Ascending aorta (tissue), 2 donors: ENCODE results near the gene KDM2A. TPM values are rescaled to one million over a fixed set of nuclear protein-coding genes. Genes with fewer than 3 reads are reported as not detected.
A peak's percentile ranks its signal among the peaks of the same experiment; 100 is the strongest.

Experiments used
- DNase-seq, 2 donors: peaks; one replicate each; pipeline ENCODE4 v3.0.0-alpha.2; 2019; ENCODE audit warnings: low spot score in 2 of 2
- H3K27ac ChIP-seq, 2 donors: fragments of 200-600 bp; sonication (generic); one replicate each; pipeline ENCODE4 v1.5.1; 2016 to 2017; ENCODE audit warnings: mild to moderate bottlenecking in 1 of 2
- H3K27me3 ChIP-seq: fragments of 200-600 bp; sonication (generic); one replicate; pipeline ENCODE4 v1.5.1; 2017
- H3K36me3 ChIP-seq, 2 donors: fragments of 200-600 bp; sonication (generic); one replicate each; pipeline ENCODE4 v1.5.1; 2016
- H3K4me1 ChIP-seq, 2 donors: fragments of 200-600 bp; sonication (generic); one replicate each; pipeline ENCODE4 v1.5.1; 2016 to 2017; ENCODE audit warnings: mild to moderate bottlenecking in 1 of 2
- H3K4me3 ChIP-seq, 2 donors: fragments of 200-600 bp; sonication (generic); one replicate each; pipeline ENCODE4 v1.5.1; 2016 to 2017; ENCODE audit warnings: mild to moderate bottlenecking in 1 of 2
- H3K9me3 ChIP-seq, 2 donors: fragments of 200-600 bp; sonication (generic); one replicate each; pipeline ENCODE4 v1.5.1; 2016
- intact Hi-C: fragments of 100-400 bp; cut with DNase I; formaldehyde crosslinking; loops from one replicate; pipeline ENCODE4 v1.15.1; 2023
- total RNA-seq: library from RNA; depleted of rRNA; stranded (reverse); fragments of >200 nt; gene quantifications from one replicate; pipeline ENCODE4 v1.1.0, GENCODE V29; 2016
- TF ChIP-seq, protein P1 (sequence below), 3 experiments: fragments of 200-600 bp in 2 of 3; fragments of 450-650 bp in 1 of 3; sonication (generic) in 2 of 3; IDR thresholded peaks; one replicate each; pipeline ENCODE4 v1.5.1; 2016 to 2019; ENCODE audit warnings: antibody characterized with exemption in 3 of 3, mild to moderate bottlenecking in 1 of 3, moderate library complexity in 1 of 3

KDM2A gene
- 129 TPM for total RNA-seq

DNA sequence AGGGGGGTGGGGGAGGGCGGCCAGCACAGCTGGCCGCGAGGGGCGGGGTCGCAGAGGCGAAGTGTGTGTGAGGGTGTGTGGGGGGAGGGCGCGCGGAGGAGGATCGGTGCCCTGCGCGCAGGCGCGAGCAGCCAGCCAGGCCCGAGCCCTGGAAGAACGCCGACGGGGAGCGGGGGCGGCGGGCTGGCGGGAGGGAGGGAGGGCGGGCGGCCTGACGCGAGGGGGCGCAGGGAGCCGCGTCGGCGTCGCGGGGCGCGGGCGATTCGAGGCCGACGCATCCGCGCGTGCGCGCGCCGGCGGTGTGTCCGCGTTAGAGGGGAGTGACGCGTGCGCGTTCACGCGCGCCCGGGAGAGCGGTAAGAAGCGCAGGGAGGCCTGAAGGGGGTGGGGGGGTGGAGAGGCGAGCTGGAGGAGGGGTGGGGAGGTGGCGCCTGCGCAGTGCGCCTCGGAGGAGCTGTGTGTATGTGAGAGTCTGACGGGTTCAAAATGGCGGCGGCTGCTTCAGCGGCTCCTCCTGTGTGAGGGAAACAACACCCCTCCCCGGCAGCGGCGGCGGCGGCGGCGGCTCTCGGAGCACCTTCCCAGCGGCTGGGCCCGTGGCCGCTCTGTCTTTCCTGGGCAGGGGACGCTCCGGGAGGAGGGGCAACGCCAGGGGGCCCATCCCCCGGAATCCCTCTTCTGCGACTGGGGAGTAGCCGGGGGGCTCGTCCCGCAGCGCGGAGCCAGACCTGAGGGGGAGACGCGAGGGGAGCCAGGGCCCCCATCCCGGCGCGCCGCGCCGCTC, at the start of gene KDM2A:
Gene KDM2A, plus strand, starts transcription at position 463 of the 784 bp plus-strand sequence. CDS start 2,054 bp downstream, outside the sequence.
- H3K27ac ChIP-seq: peak within 1 kb of the TSS; percentile 96 to 100
- H3K36me3 ChIP-seq: no peaks in the 10 kb centered on the region
- H3K27me3 ChIP-seq: no peaks in the 10 kb centered on the region
- intact Hi-C loops: loop anchor here (2.0 to 10.0 kb wide), 6 partner anchors 62 to 386 kb away; partner anchors contain the start of genes CDK2AP2, LRFN4, PC and PITPNM1
- H3K4me3 ChIP-seq: peak within 1 kb of the TSS; percentile 99 to 100
- no peaks in the 10 kb centered on the region for H3K9me3 ChIP-seq
- peak; percentile 96 to 100 for DNase-seq
- peaks cover 5 to 20% of the 10 kb centered on the region in 2 donors for H3K4me1 ChIP-seq
- TF ChIP-seq, protein P1, sequence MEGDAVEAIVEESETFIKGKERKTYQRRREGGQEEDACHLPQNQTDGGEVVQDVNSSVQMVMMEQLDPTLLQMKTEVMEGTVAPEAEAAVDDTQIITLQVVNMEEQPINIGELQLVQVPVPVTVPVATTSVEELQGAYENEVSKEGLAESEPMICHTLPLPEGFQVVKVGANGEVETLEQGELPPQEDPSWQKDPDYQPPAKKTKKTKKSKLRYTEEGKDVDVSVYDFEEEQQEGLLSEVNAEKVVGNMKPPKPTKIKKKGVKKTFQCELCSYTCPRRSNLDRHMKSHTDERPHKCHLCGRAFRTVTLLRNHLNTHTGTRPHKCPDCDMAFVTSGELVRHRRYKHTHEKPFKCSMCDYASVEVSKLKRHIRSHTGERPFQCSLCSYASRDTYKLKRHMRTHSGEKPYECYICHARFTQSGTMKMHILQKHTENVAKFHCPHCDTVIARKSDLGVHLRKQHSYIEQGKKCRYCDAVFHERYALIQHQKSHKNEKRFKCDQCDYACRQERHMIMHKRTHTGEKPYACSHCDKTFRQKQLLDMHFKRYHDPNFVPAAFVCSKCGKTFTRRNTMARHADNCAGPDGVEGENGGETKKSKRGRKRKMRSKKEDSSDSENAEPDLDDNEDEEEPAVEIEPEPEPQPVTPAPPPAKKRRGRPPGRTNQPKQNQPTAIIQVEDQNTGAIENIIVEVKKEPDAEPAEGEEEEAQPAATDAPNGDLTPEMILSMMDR (IDR thresholded peaks at IDR 0.05): no peak

DNA sequence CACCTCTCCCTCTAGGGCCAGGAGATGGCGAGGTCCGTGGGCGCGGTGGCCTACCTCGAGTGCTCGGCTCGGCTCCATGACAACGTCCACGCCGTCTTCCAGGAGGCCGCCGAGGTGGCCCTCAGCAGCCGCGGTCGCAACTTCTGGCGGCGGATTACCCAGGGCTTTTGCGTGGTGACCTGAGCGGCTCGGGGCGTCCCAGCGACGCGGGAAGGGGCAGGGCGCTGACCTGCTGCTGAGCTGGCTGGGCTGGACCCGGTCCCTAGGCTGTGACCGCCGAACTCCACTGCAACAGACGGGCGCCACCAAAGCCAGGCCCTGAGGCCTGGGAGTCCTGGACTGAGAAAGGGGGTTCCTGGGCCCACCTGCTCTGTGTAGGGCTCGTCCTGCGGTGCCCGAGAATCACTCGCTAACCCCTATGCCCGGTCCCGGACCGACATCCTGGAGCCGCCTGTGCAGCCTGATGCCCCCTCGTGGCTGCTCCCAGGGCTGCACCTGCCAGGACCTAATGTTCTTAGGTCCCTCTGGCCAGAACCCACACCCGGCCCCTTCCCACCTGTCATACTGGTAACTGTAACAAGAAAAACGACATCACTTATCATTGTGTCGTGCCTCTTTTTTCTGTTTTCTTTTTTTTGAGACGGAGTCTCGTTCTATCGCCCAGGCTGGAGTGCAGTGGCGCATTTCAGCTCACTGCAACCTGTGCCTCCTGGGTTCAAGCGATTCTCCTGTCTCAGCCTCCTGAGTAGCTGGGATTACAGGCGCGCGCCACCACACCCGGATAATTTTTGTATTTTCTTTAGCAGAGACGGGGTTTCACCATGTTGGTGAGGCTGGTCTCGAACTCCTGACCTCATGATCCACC, 47.4 kb upstream of the KDM2A start:
- intact Hi-C loops: no loop called here
- Histone ChIP-seq H3K27me3 (no peaks in the 10 kb centered on the region), H3K27ac (no peak overlapping the region), H3K4me1 (no peaks in the 10 kb centered on the region), H3K36me3 (no peaks in the 10 kb centered on the region), H3K4me3 (peak overlapping the region in 1 of 2 donors; percentile 33), H3K9me3 (no peaks in the 10 kb centered on the region)
- TF ChIP-seq, protein P1 (IDR thresholded peaks at IDR 0.05): peak; percentile 72 to 89 (median 84)
- DNase-seq: peak; percentile 20 to 86

DNA sequence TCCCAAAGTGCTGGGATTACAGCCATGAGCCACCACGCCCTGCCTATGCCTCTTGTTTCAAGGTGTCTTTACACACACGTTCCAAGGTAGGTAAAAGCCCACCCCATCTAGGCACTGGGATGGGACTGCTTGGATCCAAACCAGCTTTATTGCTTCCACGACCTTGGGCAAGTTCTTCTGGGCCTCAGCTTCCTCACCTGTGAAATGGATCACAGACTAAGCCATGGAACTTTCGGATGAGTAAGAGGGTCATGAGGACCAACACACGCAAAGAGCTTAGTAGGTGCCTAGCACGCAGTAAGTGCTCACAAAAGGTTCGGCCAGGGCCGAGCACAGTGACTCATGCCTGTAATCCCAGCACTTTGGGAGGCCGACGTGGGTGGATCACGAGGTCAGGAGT, 46.8 kb upstream of the KDM2A start:
- Histone ChIP-seq H3K27ac (no peak overlapping the region), H3K9me3 (no peaks in the 10 kb centered on the region), H3K36me3 (no peaks in the 10 kb centered on the region), H3K4me3 (no peak overlapping the region), H3K27me3 (no peaks in the 10 kb centered on the region), H3K4me1 (no peaks in the 10 kb centered on the region)
- TF ChIP-seq, protein P1 (IDR thresholded peaks at IDR 0.05): no peak
- DNase-seq: no peak
- intact Hi-C loops: no loop called here

DNA sequence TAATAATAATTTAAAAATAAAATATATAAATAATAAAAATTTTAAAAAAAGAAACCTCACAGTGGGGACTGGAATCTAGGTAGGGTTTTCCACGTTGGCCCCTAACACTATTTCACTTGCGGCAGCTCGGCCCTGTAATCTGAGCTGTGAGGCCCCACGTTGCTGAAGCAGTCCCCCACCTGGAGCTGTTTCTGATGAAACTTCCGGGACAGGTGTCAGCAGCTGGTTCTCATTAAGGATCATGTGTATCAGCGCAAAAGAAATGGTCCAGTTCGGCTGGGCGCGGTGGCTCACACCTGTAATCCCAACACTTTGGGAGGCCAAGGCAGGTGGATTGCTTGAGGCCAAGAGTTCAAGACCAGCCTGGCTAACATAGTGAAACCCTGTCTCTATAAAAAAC, 45.2 kb upstream of the KDM2A start:
- Histone ChIP-seq H3K4me1 (no peaks in the 10 kb centered on the region), H3K9me3 (no peaks in the 10 kb centered on the region), H3K27me3 (no peaks in the 10 kb centered on the region), H3K4me3 (no peak overlapping the region), H3K36me3 (no peaks in the 10 kb centered on the region), H3K27ac (no peak overlapping the region)
- DNase-seq: no peak
- TF ChIP-seq, protein P1 (IDR thresholded peaks at IDR 0.05): no peak
- intact Hi-C loops: loop anchor here (2.0 kb wide), 1 partner anchor 247 kb away; no protein-coding TSS in a partner anchor

DNA sequence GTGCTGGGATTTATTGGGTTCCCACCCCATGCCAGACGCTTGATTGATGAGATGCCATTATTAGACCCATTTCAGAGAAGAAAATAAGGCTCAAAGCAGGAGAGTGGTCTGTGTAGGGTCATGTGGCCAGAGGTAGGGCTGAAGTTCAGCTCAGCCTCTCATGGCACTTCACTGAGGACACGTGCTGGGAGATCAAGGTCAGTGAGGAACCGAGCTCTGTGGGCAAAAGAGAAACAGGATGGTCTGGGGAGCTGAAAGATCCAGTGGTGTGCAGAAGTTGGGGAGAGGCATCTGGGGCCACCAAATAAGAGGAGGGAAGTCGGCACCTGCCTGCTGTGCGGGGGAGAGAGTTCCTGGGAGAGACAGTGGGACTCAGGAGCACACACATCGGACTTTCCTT, 42.9 kb upstream of the KDM2A start:
- H3K9me3 ChIP-seq: no peaks in the 10 kb centered on the region
- no peak overlapping the region for H3K27ac ChIP-seq
- intact Hi-C loops: no loop called here
- no peaks in the 10 kb centered on the region for H3K36me3 ChIP-seq
- no peaks in the 10 kb centered on the region for H3K4me1 ChIP-seq
- TF ChIP-seq, protein P1 (IDR thresholded peaks at IDR 0.05): no peak
- no peaks in the 10 kb centered on the region for H3K27me3 ChIP-seq
- no peak overlapping the region for H3K4me3 ChIP-seq
- DNase-seq: no peak
